Neutrophil (primary cell): ENCODE results near the gene IRAG1.

ENCODE experiments used
- H3K27ac ChIP-seq: fragments of 200-600 bp; sonication (generic); 2 replicates; pipeline ENCODE4 v1.5.1; 2016; ENCODE audit warnings: mild to moderate bottlenecking, moderate library complexity
- H3K27me3 ChIP-seq: fragments of 200-600 bp; sonication (generic); 2 replicates; pipeline ENCODE4 v1.6.0; 2016; ENCODE audit warnings: mild to moderate bottlenecking
- H3K36me3 ChIP-seq: fragments of 200-600 bp; sonication (generic); 2 replicates; pipeline ENCODE4 v1.5.1; 2017
- H3K4me1 ChIP-seq, 2 experiments: fragments of 200-600 bp in 1 of 2; sonication (generic) in 1 of 2; 1 replicate in 1 of 2; 2 replicates in 1 of 2; pipeline versions ENCODE4 v1.5.1 to v1.6.1; 2013 to 2016; ENCODE audit warnings: low read depth in 1 of 2, low read length in 1 of 2, mild to moderate bottlenecking in 1 of 2, moderate library complexity in 1 of 2; ENCODE audit not compliant: control insufficient read depth in 1 of 2, insufficient read depth in 1 of 2
- H3K4me3 ChIP-seq, 2 experiments: fragments of 200-600 bp in 1 of 2; sonication (generic) in 1 of 2; 1 replicate in 1 of 2; 2 replicates in 1 of 2; pipeline ENCODE4 v1.5.1; 2013 to 2016; ENCODE audit warnings: low read depth in 1 of 2, low read length in 1 of 2, mild to moderate bottlenecking in 1 of 2, moderate library complexity in 1 of 2
- H3K9me3 ChIP-seq: fragments of 200-600 bp; sonication (generic); 2 replicates; pipeline ENCODE4 v1.5.1; 2016
- TF ChIP-seq, protein P1 (sequence below): fragments of 200-600 bp; sonication (generic); IDR thresholded peaks from 2 replicates; pipeline ENCODE4 v1.5.1; 2016; ENCODE audit warnings: antibody characterized with exemption

The IRAG1 gene

DNA sequence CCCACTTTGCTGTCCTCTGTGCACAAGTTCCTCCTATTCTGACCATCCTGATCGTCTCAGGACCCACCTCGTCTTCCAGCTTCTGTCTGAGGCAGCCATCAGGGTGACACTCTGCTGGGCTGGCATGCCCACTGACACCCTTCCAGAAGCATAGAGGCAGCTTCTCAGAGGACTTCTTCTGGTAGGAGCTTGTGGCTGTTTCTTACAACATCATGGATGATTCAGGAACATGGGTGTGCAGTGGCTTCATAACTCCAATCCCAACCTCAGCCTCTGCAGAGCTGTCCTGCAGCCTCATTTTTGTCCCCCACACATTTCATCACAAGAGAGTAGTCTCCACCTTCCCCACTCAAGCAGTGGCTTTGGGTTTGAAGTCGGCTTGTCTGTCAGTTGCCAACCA, 36.6 kb upstream of the IRAG1 start:
- TF ChIP-seq, protein P1, sequence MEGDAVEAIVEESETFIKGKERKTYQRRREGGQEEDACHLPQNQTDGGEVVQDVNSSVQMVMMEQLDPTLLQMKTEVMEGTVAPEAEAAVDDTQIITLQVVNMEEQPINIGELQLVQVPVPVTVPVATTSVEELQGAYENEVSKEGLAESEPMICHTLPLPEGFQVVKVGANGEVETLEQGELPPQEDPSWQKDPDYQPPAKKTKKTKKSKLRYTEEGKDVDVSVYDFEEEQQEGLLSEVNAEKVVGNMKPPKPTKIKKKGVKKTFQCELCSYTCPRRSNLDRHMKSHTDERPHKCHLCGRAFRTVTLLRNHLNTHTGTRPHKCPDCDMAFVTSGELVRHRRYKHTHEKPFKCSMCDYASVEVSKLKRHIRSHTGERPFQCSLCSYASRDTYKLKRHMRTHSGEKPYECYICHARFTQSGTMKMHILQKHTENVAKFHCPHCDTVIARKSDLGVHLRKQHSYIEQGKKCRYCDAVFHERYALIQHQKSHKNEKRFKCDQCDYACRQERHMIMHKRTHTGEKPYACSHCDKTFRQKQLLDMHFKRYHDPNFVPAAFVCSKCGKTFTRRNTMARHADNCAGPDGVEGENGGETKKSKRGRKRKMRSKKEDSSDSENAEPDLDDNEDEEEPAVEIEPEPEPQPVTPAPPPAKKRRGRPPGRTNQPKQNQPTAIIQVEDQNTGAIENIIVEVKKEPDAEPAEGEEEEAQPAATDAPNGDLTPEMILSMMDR = no peak
- H3K4me3 ChIP-seq = no peak overlapping the region
- H3K4me1 ChIP-seq = peaks cover 0 to 4% of the 10 kb centered on the region in 2 experiments
- H3K27ac ChIP-seq = no peak overlapping the region
- H3K27me3 ChIP-seq = peaks cover 26% of the 10 kb centered on the region
- no peaks in the 10 kb centered on the region for H3K9me3 ChIP-seq
- no peaks in the 10 kb centered on the region for H3K36me3 ChIP-seq

DNA sequence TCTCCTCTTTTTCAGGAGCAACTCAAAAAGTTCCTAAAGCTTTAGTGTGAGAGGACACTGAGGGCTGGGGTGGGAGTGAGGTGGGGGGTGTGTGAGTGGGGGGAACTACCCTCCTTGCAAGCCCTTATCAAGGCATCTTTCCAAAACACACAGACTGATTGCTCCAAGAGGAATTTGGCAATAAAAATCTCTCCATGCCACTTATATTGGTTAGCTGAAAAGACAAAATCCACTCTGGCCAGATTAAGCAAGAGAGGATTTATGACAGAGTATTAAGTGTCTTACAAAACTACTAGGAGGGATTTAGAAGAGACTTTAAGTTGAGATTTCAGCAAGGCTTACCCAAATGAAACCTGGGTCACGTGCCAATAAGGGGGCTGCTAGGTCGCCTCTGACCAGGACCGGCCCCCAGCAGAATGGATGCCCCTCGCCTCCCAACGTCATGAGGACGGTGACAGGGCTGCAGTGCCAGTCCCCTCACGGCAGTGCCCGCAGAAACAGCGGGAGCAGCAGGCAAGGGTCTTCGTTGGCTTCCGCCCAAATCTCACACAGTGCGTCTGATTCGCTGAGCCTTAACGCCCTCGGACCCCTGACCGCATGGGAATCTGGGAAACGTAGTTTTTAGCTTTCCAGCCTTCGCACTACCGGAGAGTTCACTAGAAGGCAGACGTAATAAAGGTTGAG, 35.4 kb upstream of the IRAG1 start:
- peaks cover 33% of the 10 kb centered on the region for H3K27me3 ChIP-seq
- H3K4me1 ChIP-seq = peaks cover 0 to 6% of the 10 kb centered on the region in 2 experiments
- H3K36me3 ChIP-seq = no peaks in the 10 kb centered on the region
- H3K27ac ChIP-seq = no peak overlapping the region
- TF ChIP-seq, protein P1 = no peak
- H3K4me3 ChIP-seq = no peak overlapping the region
- no peaks in the 10 kb centered on the region for H3K9me3 ChIP-seq

DNA sequence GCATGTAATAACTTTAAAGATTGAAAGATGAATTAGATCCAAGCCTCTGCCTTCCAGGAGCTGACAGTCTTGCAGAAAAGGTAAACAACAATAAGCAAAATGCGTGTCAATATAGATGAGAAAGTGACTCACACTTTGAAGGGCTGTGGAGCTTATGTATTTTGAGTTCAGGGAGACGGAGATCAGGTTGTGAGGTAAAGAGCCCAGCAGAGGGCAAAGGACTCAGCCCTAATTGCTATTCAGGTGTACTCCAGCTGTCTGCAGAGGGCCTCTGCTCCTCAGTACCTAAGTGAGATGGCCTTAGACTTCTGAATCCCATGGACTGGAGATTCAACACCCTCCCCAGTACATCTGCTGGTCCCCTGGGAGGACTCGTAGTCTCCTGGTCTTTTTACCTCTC, 34.6 kb upstream of the IRAG1 start:
- peaks cover 39% of the 10 kb centered on the region for H3K27me3 ChIP-seq
- no peak overlapping the region for H3K27ac ChIP-seq
- H3K4me1 ChIP-seq = peaks cover 0 to 6% of the 10 kb centered on the region in 2 experiments
- H3K36me3 ChIP-seq = no peaks in the 10 kb centered on the region
- no peak overlapping the region for H3K4me3 ChIP-seq
- TF ChIP-seq, protein P1 = no peak
- H3K9me3 ChIP-seq = no peaks in the 10 kb centered on the region

DNA sequence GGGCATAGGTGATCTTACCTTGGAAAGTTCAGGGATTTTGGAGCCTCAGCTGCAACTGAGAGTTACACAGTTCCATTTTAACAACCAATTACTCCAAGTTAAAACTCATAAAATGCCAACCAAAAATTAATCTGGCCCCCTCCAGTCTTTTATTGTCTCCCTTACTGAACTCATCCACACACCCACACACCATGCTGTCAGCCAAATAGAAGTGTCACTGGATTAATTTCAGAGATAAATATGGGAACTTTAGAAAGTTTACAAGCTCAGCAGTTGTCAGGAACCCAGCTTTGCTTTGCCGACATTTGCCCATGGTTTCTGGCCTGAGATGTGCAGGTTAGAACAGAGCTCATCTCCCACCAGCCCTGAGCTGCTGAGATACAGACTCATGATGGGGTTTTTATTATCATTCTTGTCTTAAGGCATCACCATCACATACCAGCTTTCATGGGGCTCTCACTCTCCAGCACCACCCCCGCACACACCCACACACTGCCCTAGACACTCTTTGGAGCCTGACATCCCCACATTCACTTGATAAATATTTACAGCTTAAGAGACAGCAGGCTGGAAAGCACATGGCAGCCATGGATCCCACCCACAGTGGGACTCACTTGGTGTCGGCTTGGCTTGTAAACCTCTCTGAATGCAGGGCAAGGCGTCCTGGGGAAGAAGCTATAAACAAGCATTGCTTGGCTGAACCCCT, 33.7 kb upstream of the IRAG1 start:
- Histone ChIP-seq H3K4me3 (no peak overlapping the region), H3K36me3 (no peaks in the 10 kb centered on the region), H3K4me1 (peaks cover 0 to 6% of the 10 kb centered on the region in 2 experiments), H3K27ac (no peak overlapping the region), H3K27me3 (peaks cover 48% of the 10 kb centered on the region), H3K9me3 (no peaks in the 10 kb centered on the region)
- TF ChIP-seq, protein P1 = no peak

DNA sequence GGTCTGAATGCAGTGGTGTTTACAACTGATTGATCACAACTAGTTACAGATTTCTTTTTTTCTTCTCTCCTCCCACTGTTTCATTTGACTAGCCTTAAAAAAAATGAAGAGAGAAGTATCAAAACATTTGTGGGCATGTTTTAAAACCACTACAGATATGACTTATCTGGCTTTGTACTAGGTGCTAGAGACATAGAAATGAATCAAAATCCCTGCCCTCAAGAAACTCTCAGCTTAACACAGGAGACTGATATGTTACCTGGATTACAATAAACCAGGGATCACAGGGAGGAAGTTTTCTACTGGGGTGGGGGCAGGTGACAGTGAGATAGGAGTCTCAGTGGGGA, 32.3 kb upstream of the IRAG1 start:
- H3K27me3 ChIP-seq = peaks cover 55% of the 10 kb centered on the region
- no peaks in the 10 kb centered on the region for H3K36me3 ChIP-seq
- H3K9me3 ChIP-seq = no peaks in the 10 kb centered on the region
- TF ChIP-seq, protein P1 = no peak
- no peak overlapping the region for H3K27ac ChIP-seq
- peaks cover 0 to 6% of the 10 kb centered on the region in 2 experiments for H3K4me1 ChIP-seq
- no peak overlapping the region for H3K4me3 ChIP-seq
